Stimulated activated naive CD4-positive, alpha-beta T cell (primary cell): ENCODE data around the gene GALNT10.

ENCODE experiments used
- DNase-seq, 6 experiments: peaks; one replicate each; lab custom pipeline; 2025; lab: John Stamatoyannopoulos, UW

The GALNT10 gene

GRCh38 chr5:154324033-154324432 is 133.5 kb downstream of the GALNT10 start:
- DNase-seq: no peak

GRCh38 chr5:154325566-154325965 is 135.0 kb downstream of the GALNT10 start:
- DNase-seq: no peak

- no peak for DNase-seq
These were observed 138.5 kb downstream of the GALNT10 start for GRCh38 chr5:154329062-154329461.

- no peak for DNase-seq
These were observed 139.0 kb downstream of the GALNT10 start for GRCh38 chr5:154329519-154330040.

GRCh38 chr5:154330097-154330667 is 139.6 kb downstream of the GALNT10 start:
- no peak for DNase-seq

GRCh38 chr5:154331232-154331631 is 140.7 kb downstream of the GALNT10 start:
- no peak for DNase-seq

- DNase-seq: no peak
These were observed 141.4 kb downstream of the GALNT10 start for GRCh38 chr5:154331924-154332323.

GRCh38 chr5:154332451-154332850 is 141.9 kb downstream of the GALNT10 start:
- DNase-seq: no peak

- DNase-seq: no peak
These were observed 142.5 kb downstream of the GALNT10 start for GRCh38 chr5:154333016-154333415.

GRCh38 chr5:154334406-154335064 is 144.0 kb downstream of the GALNT10 start:
- DNase-seq: no peak

- no peak for DNase-seq
These were observed 144.5 kb downstream of the GALNT10 start for GRCh38 chr5:154335065-154335448.

GRCh38 chr5:154341620-154342019 is 151.1 kb downstream of the GALNT10 start:
- DNase-seq: no peak

- no peak for DNase-seq
These were observed 151.7 kb downstream of the GALNT10 start for GRCh38 chr5:154342211-154342610.

GRCh38 chr5:154342963-154343362 is 152.4 kb downstream of the GALNT10 start:
- DNase-seq: no peak

GRCh38 chr5:154344461-154344860 is 153.9 kb downstream of the GALNT10 start:
- no peak for DNase-seq

GRCh38 chr5:154345255-154345952 is 154.9 kb downstream of the GALNT10 start:
- no peak for DNase-seq

- no peak for DNase-seq
These were observed 155.9 kb downstream of the GALNT10 start for GRCh38 chr5:154346427-154346826.

- no peak for DNase-seq
These were observed 159.2 kb downstream of the GALNT10 start for GRCh38 chr5:154349626-154350264.

GRCh38 chr5:154351141-154351540 is 160.6 kb downstream of the GALNT10 start:
- DNase-seq: no peak

- no peak for DNase-seq
These were observed 161.0 kb downstream of the GALNT10 start for GRCh38 chr5:154351566-154351965.

- no peak for DNase-seq
These were observed 162.5 kb downstream of the GALNT10 start for GRCh38 chr5:154352960-154353548.

GRCh38 chr5:154355129-154355611 is 164.6 kb downstream of the GALNT10 start:
- no peak for DNase-seq
